GM12891 (cell line): ENCODE measurements around the gene RASSF4.

Source experiments
- PAX5 ChIP-seq: IDR thresholded peaks from 2 replicates; pipeline ENCODE4 v1.6.1; 2011; ENCODE audit warnings: low read length, moderate library complexity, mild to moderate bottlenecking; ENCODE audit not compliant: insufficient read depth, severe bottlenecking
- POLR2A ChIP-seq: IDR thresholded peaks from 2 replicates; pipeline ENCODE4 v1.6.1; 2011; ENCODE audit warnings: low read depth, low read length, control low read depth
- POLR2AphosphoS5 ChIP-seq: IDR thresholded peaks from 2 replicates; pipeline ENCODE4 v1.6.1; 2011; ENCODE audit warnings: low read depth, low read length, control low read depth
- POU2F2 ChIP-seq: IDR thresholded peaks from 2 replicates; pipeline ENCODE4 v1.6.1; 2011; ENCODE audit warnings: low read depth, mild to moderate bottlenecking, control low read depth, low read length, moderate library complexity
- SPI1 ChIP-seq: IDR thresholded peaks from 2 replicates; pipeline ENCODE4 v1.6.1; 2011; ENCODE audit warnings: low read depth, low read length, control low read depth
- TAF1 ChIP-seq: IDR thresholded peaks from 2 replicates; pipeline ENCODE4 v1.6.1; 2011; ENCODE audit warnings: low read depth, low read length, control low read depth

DNA sequence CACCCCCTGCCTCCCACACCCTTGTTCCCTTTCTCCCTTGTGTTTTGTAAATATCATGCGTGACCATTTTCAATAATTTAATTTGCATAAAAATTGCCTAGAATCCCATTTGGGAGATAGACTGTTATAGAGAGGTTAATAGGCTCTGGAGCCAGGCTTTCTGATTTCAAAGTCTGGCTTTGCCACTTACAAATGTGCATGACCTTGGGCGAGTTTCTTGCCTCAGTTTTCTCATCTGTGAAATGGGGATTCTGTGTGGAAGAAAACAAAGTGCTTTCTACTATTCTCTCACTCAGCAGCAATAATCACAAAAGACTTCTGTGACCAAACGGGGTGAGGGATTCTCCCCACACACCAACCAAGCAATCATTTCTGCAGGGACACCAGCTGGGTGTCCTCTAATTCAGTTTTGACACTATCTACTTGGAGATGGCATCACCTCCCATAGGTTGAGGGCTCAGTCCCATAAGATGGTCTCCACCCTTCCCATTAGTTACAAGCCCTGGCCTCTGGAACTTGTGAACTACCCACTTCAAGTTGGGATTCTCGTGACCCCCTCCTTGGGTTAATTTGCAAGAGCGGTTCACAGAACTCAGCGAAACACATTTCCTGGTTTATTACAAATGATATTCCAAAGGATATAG, 37.6 kb downstream of the RASSF4 start:
- TF ChIP-seq TAF1 (no peak), POLR2AphosphoS5 (no peak), POLR2A (no peak), PAX5 (no peak), SPI1 (no peak), POU2F2 (no peak)
